NCI-H2107 treated with DMSO at 0.1 percent for 48 hours (cell line): Measurements from ENCODE around the gene LRRC15.

ENCODE experiments used
- DNase-seq: peaks from one replicate; lab custom pipeline; 2025; ENCODE audit not compliant: unreplicated experiment; lab: John Stamatoyannopoulos, UW

The LRRC15 gene

DNA sequence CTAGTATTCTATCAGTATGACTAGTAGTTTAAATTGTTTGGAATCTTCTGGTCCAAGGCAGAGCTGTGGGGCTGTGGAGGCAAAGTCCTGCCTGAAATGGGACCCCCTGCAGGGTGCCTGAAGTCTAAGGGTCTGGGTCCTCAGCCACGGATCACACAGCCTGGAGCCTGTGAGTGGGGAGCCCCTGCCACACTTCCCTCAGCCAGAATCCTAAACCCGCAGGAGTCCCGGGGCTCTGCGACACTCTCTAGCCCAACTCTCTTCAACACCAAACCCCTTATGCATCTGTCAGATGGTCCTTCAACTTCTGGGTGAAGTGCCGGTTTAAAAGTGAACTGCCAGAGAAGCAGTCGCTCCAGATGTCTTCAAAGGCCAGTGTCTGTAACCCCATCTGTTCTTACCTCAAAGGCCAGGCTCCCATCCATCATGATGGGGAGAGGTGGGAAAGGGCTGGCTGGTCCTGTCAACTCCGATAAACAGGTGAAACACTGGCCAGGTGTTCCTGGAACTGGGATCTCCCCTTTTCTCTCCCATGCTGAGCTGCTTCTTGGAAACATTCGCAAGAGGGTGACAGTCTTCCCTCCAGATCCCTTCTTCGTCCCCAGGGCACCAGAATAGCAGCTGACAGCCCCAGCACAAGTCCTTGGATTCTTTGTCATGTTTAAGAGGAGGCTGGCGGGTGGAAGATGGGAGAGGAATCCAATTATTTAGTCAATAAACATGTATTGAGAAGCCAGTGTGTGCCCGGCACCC is 64.0 kb downstream of the LRRC15 start:
- DNase-seq = no peak
